Spleen (tissue), 11 donors: Measurements from ENCODE around the gene COL25A1. TPM values are rescaled to one million over a fixed set of nuclear protein-coding genes. Genes with fewer than 3 reads are reported as not detected.

Experiments used
- DNase-seq: peaks from one replicate; pipeline ENCODE4 v3.0.0-alpha.2; 2020
- H3K27ac ChIP-seq, 8 donors: fragments of 200-600 bp; sonication (generic) in 7 of 8; 1 replicate in 4 of 8; 2 replicates in 4 of 8; pipeline versions ENCODE4 v1.5.0 to v1.8.0; 2016 to 2021; ENCODE audit warnings: inconsistent platforms in 4 of 8, mild to moderate bottlenecking in 4 of 8, moderate library complexity in 1 of 8
- H3K27me3 ChIP-seq, 7 donors: fragments of 200-600 bp; sonication (generic) in 6 of 7; replicated peaks in 1 of 7; 1 replicate in 4 of 7; 2 replicates in 3 of 7; pipeline versions ENCODE4 v1.5.0 to v1.8.0; 2016 to 2021; ENCODE audit warnings: inconsistent platforms in 3 of 7, mild to moderate bottlenecking in 1 of 7
- H3K36me3 ChIP-seq, 6 donors: fragments of 200-600 bp; sonication (generic) in 5 of 6; 1 replicate in 4 of 6; 2 replicates in 2 of 6; pipeline versions ENCODE4 v1.5.0 to v1.8.0; 2016 to 2021; ENCODE audit warnings: inconsistent platforms in 2 of 6
- H3K4me1 ChIP-seq, 6 donors: fragments of 200-600 bp; sonication (generic) in 5 of 6; 1 replicate in 3 of 6; 2 replicates in 3 of 6; pipeline versions ENCODE4 v1.5.0 to v1.8.0; 2016 to 2021; ENCODE audit warnings: inconsistent platforms in 3 of 6
- H3K4me3 ChIP-seq, 8 donors: fragments of 200-600 bp; sonication (generic) in 7 of 8; 1 replicate in 4 of 8; 2 replicates in 4 of 8; pipeline versions ENCODE4 v1.5.0 to v1.8.0; 2016 to 2021; ENCODE audit warnings: inconsistent platforms in 4 of 8, mild to moderate bottlenecking in 4 of 8, moderate library complexity in 2 of 8
- H3K9me3 ChIP-seq, 8 donors: fragments of 200-600 bp; sonication (generic) in 7 of 8; 1 replicate in 4 of 8; 2 replicates in 4 of 8; pipeline versions ENCODE4 v1.5.0 to v1.8.0; 2016 to 2021; ENCODE audit warnings: inconsistent platforms in 4 of 8
- POLR2A ChIP-seq, 3 donors: fragments of 450-650 bp; IDR thresholded peaks; one replicate each; pipeline ENCODE4 v1.5.1; 2017; ENCODE audit warnings: antibody characterized with exemption in 3 of 3, mild to moderate bottlenecking in 1 of 3
- POLR2AphosphoS5 ChIP-seq, 3 donors: sonication (generic); formaldehyde crosslinking; IDR thresholded peaks; one replicate each; pipeline ENCODE4 v1.5.1; 2017; ENCODE audit warnings: antibody characterized with exemption in 3 of 3
- WGBS, 5 donors: extraction: QIAGEN DNeasy Blood & Tissue Kit in 3 of 5; methylation state at CpG; one replicate each; pipeline versions ENCODE4 v1.1.5 to v1.1.7; 2013 to 2018; 5-methylcytosine and 5-hydroxymethylcytosine counted together
- intact Hi-C: fragments of 100-400 bp; cut with DNase I; formaldehyde crosslinking; loops from one replicate; pipeline ENCODE4 v1.15.0; 2023; ENCODE audit warnings: low total_unique reads
- polyA plus RNA-seq, 3 donors: library from polyadenylated mRNA; stranded (reverse); fragments of 200-250 nt; gene quantifications; one replicate each; pipeline ENCODE4 v1.2.1, GENCODE V29; 2013
- total RNA-seq, 7 donors: library from RNA; depleted of rRNA in 3 of 7; stranded (reverse); fragments of >200 nt in 3 of 7; fragmentation: NEBNext Ultra II Directional in 4 of 7; extraction: Animal tissue kit (Norgen Biotek cat#: 25700) in 4 of 7; gene quantifications; one replicate each; pipeline versions ENCODE4 v1.1.0 to v1.2.1, GENCODE V29; 2016 to 2021
- TF ChIP-seq, protein P1 (sequence below), 11 experiments: fragments of 200-600 bp in 7 of 11; fragments of 450-650 bp in 4 of 11; sonication (generic) in 4 of 11; IDR thresholded peaks in 8 of 11; conservative IDR thresholded peaks in 3 of 11; 1 replicate in 7 of 11; 2 replicates in 4 of 11; pipeline versions ENCODE4 v1.4.0 to v1.8.0; 2016 to 2021; ENCODE audit warnings: antibody characterized with exemption in 11 of 11, inconsistent platforms in 4 of 11, mild to moderate bottlenecking in 1 of 11
- donor health status: healthy with polysubstance abuse.
- donor health status: DM: no; HTN: no; CAD: no; lungs with moderate emphysema.
- donor health status: DM: no; HTN: no; CAD: no.
- donor health status: Bipolar disorder and iron deficiency.
- donor health status: healthy.
- donor health status: DM: no; HTN: no; CAD: no.
- donor health status: DM: yes; HTN: yes; CAD: no.

Gene COL25A1
- total and polyA plus RNA-seq, 10 donors = 0.06 to 1.9 (median 0.57) TPM; not detected in 1

DNA sequence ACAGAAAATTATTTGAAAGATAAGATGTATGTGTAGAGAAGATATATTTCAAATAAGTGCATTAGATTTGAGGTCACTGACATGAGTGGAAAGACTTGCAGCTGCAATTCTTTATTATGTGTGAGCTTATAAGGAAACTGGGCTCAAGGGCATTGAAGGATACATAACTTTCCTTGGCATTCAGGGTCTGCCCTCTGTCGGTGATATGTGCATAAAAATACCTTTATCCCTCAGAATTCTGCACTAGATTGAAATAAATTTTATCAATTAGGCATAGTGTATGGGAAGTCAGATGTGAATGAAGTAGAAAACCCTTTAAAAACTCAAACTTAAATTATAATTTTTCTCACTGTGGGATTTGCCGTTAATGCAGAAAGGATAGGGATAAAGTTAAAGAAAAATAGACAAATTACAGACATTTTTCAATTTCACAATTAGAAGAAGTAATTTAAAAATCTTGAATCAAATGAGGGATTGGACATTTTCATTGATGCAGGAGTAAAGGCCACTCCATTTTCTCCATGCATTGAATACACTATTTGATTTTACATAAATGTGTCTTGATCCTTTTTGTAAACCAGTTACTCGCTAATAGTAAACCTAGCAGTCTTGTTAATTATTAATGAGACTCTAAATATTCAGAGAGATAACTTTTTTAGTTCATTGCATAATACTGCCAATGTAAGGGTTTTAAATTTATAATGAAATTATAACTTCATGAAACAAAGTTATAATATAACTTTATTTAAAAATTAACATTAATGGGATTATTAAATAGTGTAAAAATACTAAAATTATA, 518.6 kb downstream of the COL25A1 start:
- TF ChIP-seq POLR2AphosphoS5 (IDR thresholded peaks at IDR 0.05) = no peak
- TF ChIP-seq POLR2A (IDR thresholded peaks at IDR 0.05) = no peak
- TF ChIP-seq, protein P1, sequence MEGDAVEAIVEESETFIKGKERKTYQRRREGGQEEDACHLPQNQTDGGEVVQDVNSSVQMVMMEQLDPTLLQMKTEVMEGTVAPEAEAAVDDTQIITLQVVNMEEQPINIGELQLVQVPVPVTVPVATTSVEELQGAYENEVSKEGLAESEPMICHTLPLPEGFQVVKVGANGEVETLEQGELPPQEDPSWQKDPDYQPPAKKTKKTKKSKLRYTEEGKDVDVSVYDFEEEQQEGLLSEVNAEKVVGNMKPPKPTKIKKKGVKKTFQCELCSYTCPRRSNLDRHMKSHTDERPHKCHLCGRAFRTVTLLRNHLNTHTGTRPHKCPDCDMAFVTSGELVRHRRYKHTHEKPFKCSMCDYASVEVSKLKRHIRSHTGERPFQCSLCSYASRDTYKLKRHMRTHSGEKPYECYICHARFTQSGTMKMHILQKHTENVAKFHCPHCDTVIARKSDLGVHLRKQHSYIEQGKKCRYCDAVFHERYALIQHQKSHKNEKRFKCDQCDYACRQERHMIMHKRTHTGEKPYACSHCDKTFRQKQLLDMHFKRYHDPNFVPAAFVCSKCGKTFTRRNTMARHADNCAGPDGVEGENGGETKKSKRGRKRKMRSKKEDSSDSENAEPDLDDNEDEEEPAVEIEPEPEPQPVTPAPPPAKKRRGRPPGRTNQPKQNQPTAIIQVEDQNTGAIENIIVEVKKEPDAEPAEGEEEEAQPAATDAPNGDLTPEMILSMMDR (IDR thresholded peaks at IDR 0.05 in 8 of 11, conservative IDR thresholded peaks at IDR 0.05 in 3 of 11) = no peak
- Histone ChIP-seq H3K27me3 (no peaks in the 10 kb centered on the region), H3K36me3 (no peaks in the 10 kb centered on the region), H3K9me3 (no peaks in the 10 kb centered on the region), H3K4me1 (no peaks in the 10 kb centered on the region), H3K27ac (no peak overlapping the region), H3K4me3 (no peak overlapping the region)
- no peak for DNase-seq
- 63 to 74% (median 68%) methylated on average over 3 of the region's 3 CpGs for WGBS, 5 donors
- intact Hi-C loops = no loop called here

DNA sequence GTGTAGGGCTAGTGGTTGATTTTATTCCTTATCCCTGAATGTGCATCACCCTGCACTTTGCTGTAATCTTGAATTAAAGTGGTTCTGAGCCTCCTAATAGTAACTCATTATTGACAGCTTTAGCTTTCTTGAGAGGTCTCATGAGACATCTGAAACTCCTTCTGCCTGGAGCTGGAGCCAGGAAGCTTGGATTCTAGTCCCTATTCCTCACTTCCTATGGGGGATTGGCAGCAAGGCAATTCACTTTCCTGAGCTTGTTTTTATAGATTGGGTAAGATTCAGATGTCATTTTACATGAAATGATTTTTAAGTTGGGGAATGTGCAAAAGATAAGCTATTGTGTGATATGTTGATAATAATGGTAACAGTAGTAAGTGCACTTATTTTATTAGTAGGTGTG, 522.5 kb downstream of the COL25A1 start:
- Histone ChIP-seq H3K9me3 (no peaks in the 10 kb centered on the region), H3K36me3 (no peaks in the 10 kb centered on the region), H3K27me3 (peaks cover 0 to 5% (median 0%) of the 10 kb centered on the region in 7 donors), H3K4me1 (peaks cover 0 to 4% (median 0%) of the 10 kb centered on the region in 6 donors), H3K4me3 (no peak overlapping the region), H3K27ac (no peak overlapping the region)
- no peak for DNase-seq
- no peak for TF ChIP-seq POLR2A (IDR thresholded peaks at IDR 0.05)
- TF ChIP-seq POLR2AphosphoS5 (IDR thresholded peaks at IDR 0.05) = no peak
- TF ChIP-seq, protein P1 (IDR thresholded peaks at IDR 0.05 in 8 of 11, conservative IDR thresholded peaks at IDR 0.05 in 3 of 11) = no peak
- intact Hi-C loops = no loop called here

DNA sequence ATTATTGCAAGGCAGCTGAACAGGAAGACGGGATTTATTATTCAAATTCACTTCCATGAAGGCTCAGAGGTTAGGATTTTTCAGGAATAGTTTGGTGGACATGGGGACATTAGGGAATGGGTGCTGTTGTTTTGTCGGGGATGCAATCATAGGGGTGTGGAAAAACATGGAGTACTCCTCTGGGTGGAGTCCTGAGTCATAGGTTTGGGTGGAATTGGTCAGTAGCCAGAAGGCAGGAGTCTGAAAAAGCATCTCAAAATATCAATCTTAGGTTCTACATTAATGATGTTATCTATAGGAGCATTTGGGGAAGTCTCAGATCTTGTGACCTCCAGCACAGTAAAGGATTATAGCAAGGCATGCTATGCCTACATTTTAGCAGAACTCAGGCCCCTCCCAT, 525.1 kb downstream of the COL25A1 start:
- TF ChIP-seq POLR2AphosphoS5 (IDR thresholded peaks at IDR 0.05) (no peak), POLR2A (IDR thresholded peaks at IDR 0.05) (no peak)
- TF ChIP-seq, protein P1 (IDR thresholded peaks at IDR 0.05 in 8 of 11, conservative IDR thresholded peaks at IDR 0.05 in 3 of 11) = no peak
- Histone ChIP-seq H3K27me3 (peaks cover 0 to 5% (median 0%) of the 10 kb centered on the region in 7 donors), H3K27ac (no peak overlapping the region), H3K36me3 (no peaks in the 10 kb centered on the region), H3K4me3 (no peak overlapping the region), H3K4me1 (peaks cover 0 to 4% (median 0%) of the 10 kb centered on the region in 6 donors), H3K9me3 (no peaks in the 10 kb centered on the region)
- WGBS, 5 donors = 72 to 92% (median 81%) methylated on average over 2 of the region's 2 CpGs
- intact Hi-C loops = no loop called here
- DNase-seq = no peak

DNA sequence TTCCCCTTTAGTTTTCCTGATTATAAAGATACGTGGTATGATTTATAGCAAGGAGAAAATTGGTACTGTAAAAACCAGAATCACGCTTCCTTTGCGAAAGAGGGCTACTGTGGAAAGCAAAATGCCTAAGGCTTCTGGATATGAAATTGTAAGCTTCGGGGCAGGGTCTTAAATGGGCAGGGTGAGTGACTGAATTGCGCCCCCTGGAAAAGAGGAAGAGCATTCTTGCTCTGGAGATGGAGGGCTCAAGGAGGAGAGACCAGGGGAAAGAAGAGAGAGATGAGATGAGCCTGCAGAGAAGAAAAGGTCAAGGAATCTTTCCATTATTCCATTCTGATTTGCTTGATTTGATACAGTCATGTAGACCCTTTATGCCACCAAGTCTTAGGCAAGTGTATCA, 526.5 kb downstream of the COL25A1 start:
- no peak for DNase-seq
- no peak overlapping the region for H3K27ac ChIP-seq
- no peak overlapping the region for H3K4me3 ChIP-seq
- peaks cover 0 to 5% (median 0%) of the 10 kb centered on the region in 7 donors for H3K27me3 ChIP-seq
- intact Hi-C loops = no loop called here
- H3K4me1 ChIP-seq = peaks cover 0 to 4% (median 0%) of the 10 kb centered on the region in 6 donors
- no peak for TF ChIP-seq POLR2A (IDR thresholded peaks at IDR 0.05)
- TF ChIP-seq, protein P1 (IDR thresholded peaks at IDR 0.05 in 8 of 11, conservative IDR thresholded peaks at IDR 0.05 in 3 of 11) = no peak
- TF ChIP-seq POLR2AphosphoS5 (IDR thresholded peaks at IDR 0.05) = no peak
- H3K36me3 ChIP-seq = no peaks in the 10 kb centered on the region
- WGBS, 5 donors = 34 to 48% (median 39%) methylated on average over 5 of the region's 5 CpGs
- H3K9me3 ChIP-seq = no peaks in the 10 kb centered on the region
